Uterus (tissue), 2 donors: ENCODE data around the gene KRT73.

Experiments
- CTCF ChIP-seq, 4 experiments: fragments of 200-600 bp in 2 of 4; fragments of 450-650 bp in 2 of 4; sonication (generic) in 2 of 4; IDR thresholded peaks; one replicate each; pipeline ENCODE4 v1.5.1; 2016 to 2019; ENCODE audit warnings: antibody characterized with exemption in 4 of 4, mild to moderate bottlenecking in 2 of 4, moderate library complexity in 1 of 4
- POLR2A ChIP-seq, 2 donors: fragments of 450-650 bp; IDR thresholded peaks; one replicate each; pipeline ENCODE4 v1.6.1; 2016; ENCODE audit warnings: antibody characterized with exemption in 2 of 2, mild to moderate bottlenecking in 1 of 2, moderate library complexity in 1 of 2

- no peak for TF ChIP-seq CTCF (IDR thresholded peaks at IDR 0.05)
- no peak for TF ChIP-seq POLR2A (IDR thresholded peaks at IDR 0.05)
These were observed 32.4 kb downstream of the KRT73 start for GRCh38 chr12:52585946-52586345.
